HG03439 (cell line): Measurements from ENCODE around the gene PCSK1.

ENCODE experiments used
- ATAC-seq: cut with Tn5 transposase; IDR thresholded peaks from one replicate; pipeline ENCODE4 v1.9.1; 2021; ENCODE audit warnings: mild to moderate bottlenecking, moderate library complexity; ENCODE audit not compliant: unreplicated experiment

Gene PCSK1

DNA sequence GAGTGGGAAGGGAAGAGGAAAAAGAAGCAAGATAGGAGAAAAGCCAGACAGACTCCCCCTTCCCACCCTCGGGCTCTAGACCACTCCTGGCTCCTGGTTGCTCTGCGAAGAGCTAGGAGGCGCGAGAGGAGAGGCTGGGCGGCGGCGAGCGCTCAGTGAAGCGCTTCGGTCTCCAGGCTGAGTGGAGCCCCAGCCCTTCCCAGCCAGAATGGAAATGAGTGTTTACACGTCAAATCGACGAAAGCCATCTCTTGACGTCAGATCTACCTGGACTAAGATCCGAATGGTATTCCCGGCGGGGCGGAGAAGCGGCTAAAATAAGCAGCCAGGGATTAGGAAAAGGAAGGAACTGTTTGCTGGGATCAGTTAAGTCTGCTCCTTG lies at the start of gene PCSK1:
TSS of gene PCSK1 (minus strand) at position 183 of the 382 bp plus-strand sequence. CDS start 206 bp downstream, outside the sequence.
- no peak for ATAC-seq

DNA sequence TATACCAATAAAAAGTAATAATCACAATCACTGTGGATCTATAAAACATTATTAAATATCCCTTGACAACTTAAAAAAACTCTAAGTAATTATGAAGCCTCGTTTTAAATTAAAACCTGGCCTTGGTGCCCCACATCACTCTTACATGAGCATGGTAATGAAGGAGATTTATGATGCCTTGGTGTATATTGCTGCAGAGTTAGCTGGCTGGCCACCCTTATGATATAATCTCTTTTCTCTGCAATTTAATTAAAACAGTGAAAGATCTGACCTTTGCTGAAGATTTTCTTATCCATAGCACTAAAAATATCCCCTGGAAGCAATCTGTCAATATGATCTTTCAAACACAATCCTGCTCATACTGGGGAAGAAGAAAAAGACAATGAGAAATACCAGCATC lies 48.8 kb upstream of the PCSK1 start:
- no peak for ATAC-seq

DNA sequence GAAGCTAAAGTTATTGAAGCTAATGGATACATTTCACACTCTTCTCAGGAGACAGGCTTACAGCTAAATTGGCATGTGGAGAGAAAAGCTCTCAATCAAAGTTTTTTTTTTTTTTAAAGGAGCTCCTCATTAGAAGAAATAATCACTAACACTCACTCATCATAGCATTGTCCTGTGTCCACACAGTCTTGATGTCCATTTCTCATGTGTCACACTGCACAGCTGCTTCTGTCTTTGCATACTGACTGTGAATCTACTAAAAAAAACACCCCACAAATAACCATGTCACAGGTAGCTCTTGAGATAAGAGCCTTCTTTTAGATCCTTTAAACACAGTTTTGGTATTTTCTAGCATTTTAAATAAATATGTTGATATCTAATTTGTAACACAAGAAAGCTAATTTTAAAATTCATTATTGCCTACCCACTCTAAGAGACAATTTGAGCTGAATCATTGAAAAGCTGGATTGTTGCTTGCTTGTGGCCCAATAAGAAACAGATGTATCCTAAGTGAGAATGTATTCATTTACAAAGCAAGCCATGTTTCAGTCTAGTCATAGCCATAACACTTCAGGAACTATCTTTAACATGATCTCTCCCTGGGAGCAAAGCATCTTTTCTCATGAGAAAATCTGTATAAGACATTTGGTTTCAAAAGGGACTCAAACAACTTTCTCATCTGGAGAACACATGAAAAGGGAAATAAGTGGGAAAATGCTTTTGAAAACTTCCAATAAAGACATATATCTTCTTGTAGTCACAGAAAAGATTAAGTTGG lies 48.1 kb upstream of the PCSK1 start:
- no peak for ATAC-seq

DNA sequence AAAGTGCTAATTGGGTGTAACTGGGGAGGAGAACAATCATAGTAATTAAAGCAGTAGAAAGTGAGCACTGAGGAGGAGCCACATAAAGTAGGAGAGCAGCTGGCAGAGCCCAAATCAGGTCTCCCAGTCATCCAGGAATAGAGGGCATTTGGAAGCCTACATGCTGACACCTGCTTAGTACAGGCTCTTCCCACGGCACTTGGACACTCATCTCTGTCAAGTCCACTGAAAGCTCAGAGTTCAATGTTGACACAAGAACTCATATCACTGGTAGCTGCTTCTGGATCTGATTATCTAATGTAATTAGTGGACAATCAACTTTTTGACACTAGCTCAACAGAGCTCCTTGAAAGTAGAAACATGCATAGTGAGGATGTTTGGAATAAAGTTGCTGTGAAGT lies 45.9 kb upstream of the PCSK1 start:
- ATAC-seq, result no peak

DNA sequence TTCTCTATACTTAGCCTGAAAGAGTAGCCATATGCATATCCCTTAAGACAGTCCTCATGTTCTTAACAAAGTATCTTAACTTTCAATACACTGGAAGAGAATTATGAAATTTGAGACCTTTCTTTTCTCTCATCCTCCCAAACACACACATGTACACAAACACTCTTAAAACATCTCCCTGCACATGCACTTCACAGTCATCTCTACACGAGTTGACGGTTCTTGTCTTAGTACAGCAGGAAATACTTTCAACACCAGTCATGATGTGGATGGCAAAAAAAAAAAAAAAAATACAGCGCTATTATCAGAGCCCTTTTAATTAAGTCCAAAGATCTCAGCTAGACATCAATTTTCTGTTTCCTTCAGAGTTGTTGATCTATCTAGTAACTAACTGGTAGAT lies 43.6 kb upstream of the PCSK1 start:
- ATAC-seq, result no peak

DNA sequence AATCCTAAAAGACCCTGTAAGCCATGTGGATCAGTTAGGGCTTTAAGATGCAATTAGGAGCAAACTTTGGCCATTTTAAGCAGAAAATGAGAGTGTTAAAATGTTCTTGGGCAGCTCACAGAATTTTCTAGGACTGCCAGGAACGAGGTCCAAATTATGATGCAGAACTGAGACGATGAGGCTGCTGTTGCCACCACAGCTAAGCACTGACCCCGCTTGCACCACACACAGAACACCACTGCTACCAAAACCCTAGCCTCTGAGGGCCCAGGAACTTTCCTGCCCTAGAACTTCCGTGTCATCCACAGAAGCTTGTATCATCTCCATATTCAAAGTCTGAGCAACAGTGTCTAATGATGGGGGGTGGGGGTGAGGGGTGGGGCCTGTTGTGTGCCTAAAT lies 41.0 kb upstream of the PCSK1 start:
- ATAC-seq, result no peak

DNA sequence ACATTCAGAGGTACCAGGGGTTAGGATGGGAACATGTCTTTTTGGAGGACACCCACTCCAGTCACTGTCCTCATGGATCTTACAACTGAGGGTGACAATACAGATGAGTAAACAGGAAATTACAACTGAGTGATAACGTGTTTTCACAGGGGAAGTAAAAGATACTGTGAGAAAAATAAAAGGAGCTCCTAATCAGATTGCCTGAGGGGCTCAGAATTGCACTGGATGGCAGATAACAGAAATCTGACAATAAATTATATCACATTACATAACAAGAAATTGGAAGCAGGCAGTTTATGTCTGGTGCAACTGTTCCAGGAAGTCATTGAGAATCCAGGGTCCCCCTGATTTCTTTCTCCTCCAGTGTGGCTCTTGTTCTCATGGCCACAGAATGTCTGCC lies 40.1 kb upstream of the PCSK1 start:
- no peak for ATAC-seq

DNA sequence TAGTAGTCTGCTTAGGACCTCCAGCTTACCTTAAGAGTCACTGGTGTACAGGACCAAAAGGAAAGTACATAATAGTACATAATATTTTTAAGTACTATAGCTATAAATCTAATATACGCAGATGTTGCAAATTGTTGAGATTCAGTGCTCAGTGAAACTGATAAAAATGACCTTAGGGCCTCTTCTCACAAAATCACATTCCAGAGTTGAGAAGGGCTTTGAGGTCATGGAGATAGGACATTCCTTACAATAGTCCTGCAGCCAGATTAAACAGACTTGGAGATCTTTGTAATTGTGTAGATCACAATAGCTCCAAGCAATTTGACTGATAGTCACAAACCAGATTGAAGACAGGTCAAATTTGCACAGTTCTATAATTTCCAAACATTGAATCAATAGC lies 37.7 kb upstream of the PCSK1 start:
- no peak for ATAC-seq

- ATAC-seq, result no peak
These were observed 35.9 kb upstream of the PCSK1 start for GRCh38 chr5:96468956-96469355.

DNA sequence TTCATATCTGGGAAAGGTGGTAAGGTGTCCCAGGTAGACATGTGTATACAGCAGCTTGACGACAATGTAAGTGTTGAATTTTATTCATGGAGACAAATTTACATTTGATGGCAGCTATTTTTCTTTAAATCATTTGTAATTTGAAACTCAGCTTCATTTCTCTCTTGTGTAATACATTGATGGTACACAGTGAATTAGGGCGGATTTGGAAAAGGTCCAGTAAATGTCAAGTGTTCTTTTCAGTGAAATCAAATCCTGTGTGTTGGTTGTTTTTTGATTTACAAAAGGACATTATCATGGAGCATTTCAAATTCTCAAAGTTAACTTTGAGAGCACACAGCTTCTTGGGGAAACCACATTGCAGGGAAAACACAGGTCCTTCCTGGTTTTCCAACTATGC lies 30.0 kb upstream of the PCSK1 start:
- ATAC-seq, result no peak

DNA sequence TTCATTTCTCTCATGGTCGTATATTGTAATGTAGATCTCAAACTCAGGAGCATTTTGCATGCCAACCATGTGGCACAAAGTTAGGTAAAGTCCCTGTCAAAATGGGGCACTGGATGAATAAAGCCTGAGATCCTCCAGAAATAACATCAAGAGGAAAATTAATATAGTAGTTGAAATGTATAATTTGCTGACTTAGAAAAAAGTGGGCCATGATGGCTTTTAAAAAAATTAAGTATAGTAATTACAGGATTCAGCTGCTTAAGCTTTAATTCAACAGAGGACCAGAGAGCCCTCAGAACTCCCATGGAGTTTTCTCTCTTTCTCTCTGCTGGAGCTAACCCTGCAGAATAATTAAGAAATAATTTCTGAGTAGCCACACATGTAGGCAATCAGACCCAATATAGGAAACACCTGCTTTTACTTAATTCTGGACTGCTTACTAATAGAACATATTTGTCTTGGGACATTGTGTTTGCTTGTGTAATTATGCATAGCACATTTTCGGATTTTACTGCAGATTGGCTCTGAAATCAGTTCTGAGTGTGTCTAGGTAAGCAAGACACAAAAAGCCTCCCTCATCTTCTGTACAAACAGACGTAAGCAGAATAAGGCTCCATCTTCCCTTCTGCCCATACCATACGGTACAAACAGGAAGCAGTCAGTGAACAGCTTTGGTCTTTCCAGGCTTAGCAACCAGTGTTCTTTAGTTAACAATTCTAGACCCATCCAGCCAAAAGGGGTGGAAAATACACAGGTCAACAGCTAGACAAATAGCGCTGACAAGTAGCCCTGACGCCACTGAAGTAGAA lies 26.5 kb upstream of the PCSK1 start:
- ATAC-seq, result no peak

DNA sequence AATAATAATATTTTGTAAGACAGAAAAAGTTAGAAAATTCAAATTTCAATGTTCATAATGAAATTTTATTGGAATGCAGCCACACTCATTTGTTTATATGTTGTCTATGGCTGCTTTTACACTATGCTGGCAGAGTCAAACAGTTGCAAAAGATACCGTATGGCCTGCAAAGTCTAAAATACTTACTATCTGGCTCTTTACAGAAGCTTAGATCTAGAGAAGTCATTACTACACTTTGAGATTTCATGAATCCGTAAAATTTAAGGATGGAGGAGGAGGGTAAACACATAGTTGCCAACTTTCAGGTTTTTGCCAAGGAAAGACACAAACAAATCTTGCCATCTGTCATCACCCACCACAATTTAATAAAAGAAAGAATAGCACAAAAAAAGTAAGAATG lies 25.1 kb upstream of the PCSK1 start:
- no peak for ATAC-seq

DNA sequence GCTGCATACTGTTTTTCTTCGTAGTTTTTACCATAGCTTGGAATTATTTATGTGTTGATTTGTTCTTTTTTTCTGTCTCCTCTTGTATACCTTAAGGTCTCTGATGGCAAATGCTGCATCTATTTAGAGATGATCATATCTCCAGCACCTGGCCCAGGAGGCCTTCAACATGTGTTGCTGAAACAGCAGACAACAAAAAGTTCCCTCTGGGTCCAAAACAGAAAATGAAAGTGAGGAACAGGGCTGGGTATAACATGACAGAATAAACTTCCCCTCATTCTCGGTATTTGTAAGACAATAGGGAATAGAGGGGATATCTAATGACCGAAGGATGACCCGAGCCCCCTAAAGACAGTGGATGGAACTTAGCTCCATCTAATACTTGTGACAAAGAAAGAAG lies 22.7 kb upstream of the PCSK1 start:
- ATAC-seq, result no peak

GRCh38 chr5:96453394-96453793 lies 20.3 kb upstream of the PCSK1 start:
- no peak for ATAC-seq

- no peak for ATAC-seq
These were observed 14.9 kb upstream of the PCSK1 start for GRCh38 chr5:96447949-96448348.

GRCh38 chr5:96440185-96440538 lies 7.1 kb upstream of the PCSK1 start:
- ATAC-seq, result peak; percentile 37

DNA sequence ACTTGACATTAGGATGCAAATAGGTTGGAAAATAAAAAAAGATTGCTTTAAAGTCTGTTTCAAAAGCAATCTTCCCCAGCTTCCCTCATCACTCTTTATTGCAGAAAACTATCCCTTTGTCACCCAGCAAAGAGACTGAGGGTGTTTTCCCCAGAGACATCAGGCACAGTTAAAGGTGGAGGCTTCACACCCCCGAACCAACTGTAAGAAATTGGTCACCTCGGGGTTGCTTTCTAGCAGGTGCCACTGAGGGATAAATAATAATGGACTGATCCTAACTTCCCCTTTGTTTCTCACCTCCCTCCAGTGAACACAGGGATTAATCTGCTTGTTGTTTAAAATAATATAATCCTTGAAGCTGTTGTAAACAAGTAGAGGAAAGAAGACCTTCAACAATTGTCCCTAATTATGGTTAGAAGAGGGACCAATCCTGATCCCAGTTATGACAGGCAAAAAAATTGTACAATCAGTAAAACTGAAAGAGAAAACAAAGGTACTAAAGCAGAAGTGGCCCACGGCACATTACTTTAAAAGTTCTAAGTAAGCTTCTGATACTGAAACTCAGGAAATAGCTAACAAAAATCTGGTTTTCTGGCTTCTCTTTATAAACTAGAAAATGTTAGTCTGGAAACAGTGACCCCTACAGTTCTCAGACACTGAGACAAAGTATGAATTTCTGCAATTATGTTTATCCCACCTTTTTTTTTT lies 6.6 kb upstream of the PCSK1 start:
- ATAC-seq, result peak; percentile 96

- ATAC-seq, result no peak
These were observed 1.2 kb upstream of the PCSK1 start for GRCh38 chr5:96434201-96434645.

GRCh38 chr5:96432216-96433065 lies 607 bp downstream of the PCSK1 start:
- ATAC-seq, result no peak

GRCh38 chr5:96431376-96432187 lies 1.5 kb downstream of the PCSK1 start:
- ATAC-seq, result no peak
